ENCODE measurements around the gene MCM6. TPM values are rescaled to one million over a fixed set of nuclear protein-coding genes. Genes with fewer than 3 reads are reported as not detected.
"Not testable (repeated sequence)": the region's sequence is repeated elsewhere in the genome, so short reads cannot be mapped to it uniquely, and the experiment has no call there.

MCM6 gene
- polyA plus RNA-seq, 1 donor from 2014 or later = 8.2 TPM

- H3K27ac Mint-ChIP-seq = no peak overlapping the region
- no peak overlapping the region for H3K4me3 Mint-ChIP-seq
These were observed 56.1 kb downstream of the MCM6 start for GRCh38 chr2:135820003-135820618.

GRCh38 chr2:135818937-135819610 lies 57.2 kb downstream of the MCM6 start:
- no peak overlapping the region for H3K27ac Mint-ChIP-seq
- H3K27me3 Mint-ChIP-seq = peaks cover 4% of the 10 kb centered on the region
- H3K4me3 Mint-ChIP-seq = peak overlapping the region in 1 of 4 donors; percentile 45
- H3K4me1 Mint-ChIP-seq = peaks cover 0 to 2% (median 0%) of the 10 kb centered on the region in 3 donors
- peaks cover 6% of the 10 kb centered on the region for H3K36me3 Mint-ChIP-seq
- peaks cover 4 to 12% (median 11%) of the 10 kb centered on the region in 3 donors for H3K9me3 Mint-ChIP-seq

More at GRCh38 chr2:135820003-135820618, 56.1 kb downstream of the MCM6 start:
- peaks cover 4% of the 10 kb centered on the region for H3K27me3 Mint-ChIP-seq
- peaks cover 2 to 12% (median 9%) of the 10 kb centered on the region in 3 donors for H3K9me3 Mint-ChIP-seq
- H3K36me3 Mint-ChIP-seq = peaks cover 6% of the 10 kb centered on the region
- peaks cover 0 to 2% (median 0%) of the 10 kb centered on the region in 3 donors for H3K4me1 Mint-ChIP-seq

GRCh38 chr2:135817951-135818350 lies 58.3 kb downstream of the MCM6 start:
- H3K9me3 Mint-ChIP-seq = peaks cover 2 to 7% (median 7%) of the 10 kb centered on the region in 3 donors
- H3K27me3 Mint-ChIP-seq = peaks cover 4% of the 10 kb centered on the region
- no peak overlapping the region for H3K27ac Mint-ChIP-seq
- H3K36me3 Mint-ChIP-seq = peaks cover 1% of the 10 kb centered on the region
- H3K4me1 Mint-ChIP-seq = peaks cover 0 to 2% (median 0%) of the 10 kb centered on the region in 3 donors
- H3K4me3 Mint-ChIP-seq = no peak overlapping the region

DNA sequence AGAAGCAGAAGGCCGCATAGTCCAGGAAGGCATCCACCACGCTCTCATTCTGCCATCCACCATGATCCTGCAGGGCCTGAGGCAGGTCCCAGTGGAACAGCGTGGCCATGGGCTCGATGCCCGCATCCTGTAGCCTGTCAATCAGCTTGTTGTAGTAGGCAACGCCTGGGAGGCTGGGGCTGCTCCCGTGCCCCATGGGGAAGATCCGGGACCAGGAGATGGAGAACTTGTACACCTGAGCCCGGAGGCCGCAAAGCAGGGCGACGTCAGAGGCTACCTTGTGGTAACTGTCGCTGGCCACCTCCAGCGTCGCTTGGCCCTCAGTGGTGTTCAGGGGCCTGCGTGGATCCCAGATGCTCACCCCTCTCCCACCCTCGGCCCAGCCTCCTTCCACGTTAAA lies 58.8 kb downstream of the MCM6 start:
- peaks cover 2 to 5% (median 3%) of the 10 kb centered on the region in 3 donors for H3K9me3 Mint-ChIP-seq
- peaks cover 4% of the 10 kb centered on the region for H3K27me3 Mint-ChIP-seq
- no peak overlapping the region for H3K27ac Mint-ChIP-seq
- peaks cover 0 to 2% (median 0%) of the 10 kb centered on the region in 3 donors for H3K4me1 Mint-ChIP-seq
- peaks cover 1% of the 10 kb centered on the region for H3K36me3 Mint-ChIP-seq
- no peak overlapping the region for H3K4me3 Mint-ChIP-seq

DNA sequence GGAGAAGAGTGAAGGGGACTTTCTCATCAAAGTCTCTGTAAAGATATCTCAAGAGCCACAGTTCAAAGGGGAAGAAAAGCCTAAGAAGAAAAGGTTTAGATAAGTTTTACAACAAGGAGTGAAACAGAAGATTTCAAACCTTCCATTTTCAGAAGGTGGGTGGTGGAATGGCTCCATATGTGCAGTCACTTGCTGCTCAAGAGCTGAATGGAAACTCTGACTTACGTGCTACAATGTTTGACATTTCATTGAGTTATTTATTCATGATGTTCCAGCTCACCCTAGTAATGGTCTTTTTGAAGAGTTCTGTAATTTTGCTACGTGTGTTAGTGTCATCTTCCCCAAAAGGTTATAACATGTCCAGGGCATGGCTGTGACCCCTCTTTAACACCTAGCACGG lies 61.0 kb downstream of the MCM6 start:
- H3K27me3 Mint-ChIP-seq = peaks cover 4% of the 10 kb centered on the region
- peaks cover 0 to 5% (median 2%) of the 10 kb centered on the region in 3 donors for H3K9me3 Mint-ChIP-seq
- no peak overlapping the region for H3K27ac Mint-ChIP-seq
- H3K36me3 Mint-ChIP-seq = peaks cover 1% of the 10 kb centered on the region
- H3K4me3 Mint-ChIP-seq = no peak overlapping the region
- H3K4me1 Mint-ChIP-seq = peaks cover 0 to 2% (median 0%) of the 10 kb centered on the region in 3 donors

GRCh38 chr2:135812907-135813511 lies 63.2 kb downstream of the MCM6 start:
- no peak overlapping the region for H3K4me3 Mint-ChIP-seq
- H3K4me1 Mint-ChIP-seq = no peaks in the 10 kb centered on the region
- peak overlapping the region in 1 of 3 donors; percentile 20 for H3K27ac Mint-ChIP-seq
- peaks cover 1% of the 10 kb centered on the region for H3K27me3 Mint-ChIP-seq
- peaks cover 0 to 5% (median 2%) of the 10 kb centered on the region in 3 donors for H3K9me3 Mint-ChIP-seq
- H3K36me3 Mint-ChIP-seq = no peaks in the 10 kb centered on the region

GRCh38 chr2:135807874-135808273 lies 68.4 kb downstream of the MCM6 start:
- not testable (repeated sequence) for H3K4me3 Mint-ChIP-seq, H3K27ac Mint-ChIP-seq, H3K9me3 Mint-ChIP-seq, H3K27me3 Mint-ChIP-seq, H3K36me3 Mint-ChIP-seq, H3K4me1 Mint-ChIP-seq

DNA sequence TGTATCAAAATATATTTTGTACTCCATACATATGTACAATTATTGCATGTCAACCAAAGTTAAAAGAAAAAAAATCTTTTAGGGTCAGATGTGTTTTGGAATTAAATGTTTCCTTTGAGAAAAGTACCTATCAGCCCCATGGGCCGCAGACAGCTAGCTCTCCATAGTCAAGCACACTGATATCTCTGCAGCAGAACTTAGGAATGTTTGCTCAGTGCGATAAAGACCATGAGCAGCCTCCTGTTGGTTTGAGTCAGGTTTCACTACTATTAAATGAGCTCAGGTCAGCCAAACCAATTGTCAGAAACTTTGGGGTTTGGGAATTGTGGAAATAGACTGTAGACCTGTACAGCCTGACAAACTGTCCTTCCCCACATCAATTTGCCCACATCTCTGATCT lies 73.0 kb downstream of the MCM6 start:
- no peak overlapping the region for H3K27ac Mint-ChIP-seq
- H3K4me1 Mint-ChIP-seq = no peaks in the 10 kb centered on the region
- no peak overlapping the region for H3K4me3 Mint-ChIP-seq
- peaks cover 0 to 14% (median 5%) of the 10 kb centered on the region in 3 donors for H3K9me3 Mint-ChIP-seq
- H3K27me3 Mint-ChIP-seq = no peaks in the 10 kb centered on the region
- H3K36me3 Mint-ChIP-seq = no peaks in the 10 kb centered on the region

DNA sequence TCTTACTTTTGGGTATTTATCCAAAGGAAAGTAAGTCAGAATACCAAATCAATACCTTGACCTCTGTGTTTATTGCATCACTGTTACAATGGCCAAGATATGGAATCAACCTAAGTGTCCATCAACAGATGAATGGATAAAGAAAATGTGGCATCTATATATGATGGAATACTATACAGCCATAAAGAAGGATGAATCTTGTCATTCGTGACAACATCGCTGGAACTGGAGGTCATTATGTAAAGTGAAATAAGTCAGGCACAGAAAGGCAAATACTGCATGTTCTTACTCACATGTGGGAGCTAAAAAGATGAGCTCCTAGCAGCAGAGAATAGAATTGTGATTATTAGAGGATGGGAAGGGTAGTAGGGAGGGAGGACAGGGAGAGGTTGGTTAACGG lies 73.9 kb downstream of the MCM6 start:
- Mint-ChIP-seq H3K27me3 (no peaks in the 10 kb centered on the region), H3K9me3 (peaks cover 0 to 14% (median 5%) of the 10 kb centered on the region in 3 donors), H3K27ac (no peak overlapping the region), H3K36me3 (no peaks in the 10 kb centered on the region), H3K4me3 (no peak overlapping the region), H3K4me1 (peaks cover 0 to 7% (median 3%) of the 10 kb centered on the region in 3 donors)

DNA sequence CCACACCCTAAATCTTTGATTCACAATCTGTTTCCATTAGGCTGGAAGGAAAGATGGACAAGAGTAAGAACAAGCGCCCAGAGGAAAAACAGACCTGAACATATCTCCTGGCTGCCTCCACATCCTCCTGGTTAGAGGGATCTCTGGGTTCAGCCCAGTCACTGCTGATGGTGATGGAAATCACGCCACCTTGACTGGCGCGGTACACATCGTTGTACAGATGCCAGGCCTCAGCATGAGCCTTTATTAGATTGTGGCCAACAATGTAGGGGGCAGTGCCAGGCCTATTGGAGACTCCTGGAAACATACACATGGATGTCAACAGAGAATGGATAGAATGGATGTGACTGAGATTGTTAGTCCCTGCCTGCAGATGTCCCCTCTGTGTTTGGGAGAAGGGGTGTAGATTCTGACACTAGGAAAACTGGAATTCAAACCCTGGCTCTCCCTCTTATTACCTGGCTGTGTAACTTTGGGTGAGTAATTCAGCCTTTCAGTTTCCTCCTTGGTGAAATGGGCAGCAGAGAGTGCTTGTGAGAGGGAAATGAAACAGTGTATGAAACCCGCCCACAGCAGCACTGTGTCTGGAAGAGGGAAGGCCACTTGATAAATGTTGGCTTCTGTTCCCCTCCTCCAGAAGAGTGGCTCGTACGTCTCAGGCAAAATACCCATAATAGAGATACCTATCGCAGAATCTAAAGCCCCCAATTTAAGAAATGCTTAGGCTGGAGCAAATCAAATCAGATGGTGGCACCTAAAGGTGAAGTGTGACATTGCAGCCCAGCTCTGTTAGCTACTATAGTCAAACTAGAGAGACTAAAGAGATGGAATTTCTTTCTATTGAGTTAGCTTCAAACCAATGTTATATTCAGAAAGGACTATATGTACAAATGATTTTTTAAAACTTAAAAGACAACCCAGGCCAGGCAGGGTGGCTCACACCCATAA lies 75.5 kb downstream of the MCM6 start:
- H3K27me3 Mint-ChIP-seq = no peaks in the 10 kb centered on the region
- peaks cover 0 to 14% (median 5%) of the 10 kb centered on the region in 3 donors for H3K9me3 Mint-ChIP-seq
- H3K27ac Mint-ChIP-seq = no peak overlapping the region
- H3K4me1 Mint-ChIP-seq = peaks cover 0 to 7% (median 4%) of the 10 kb centered on the region in 3 donors
- H3K36me3 Mint-ChIP-seq = no peaks in the 10 kb centered on the region
- no peak overlapping the region for H3K4me3 Mint-ChIP-seq

DNA sequence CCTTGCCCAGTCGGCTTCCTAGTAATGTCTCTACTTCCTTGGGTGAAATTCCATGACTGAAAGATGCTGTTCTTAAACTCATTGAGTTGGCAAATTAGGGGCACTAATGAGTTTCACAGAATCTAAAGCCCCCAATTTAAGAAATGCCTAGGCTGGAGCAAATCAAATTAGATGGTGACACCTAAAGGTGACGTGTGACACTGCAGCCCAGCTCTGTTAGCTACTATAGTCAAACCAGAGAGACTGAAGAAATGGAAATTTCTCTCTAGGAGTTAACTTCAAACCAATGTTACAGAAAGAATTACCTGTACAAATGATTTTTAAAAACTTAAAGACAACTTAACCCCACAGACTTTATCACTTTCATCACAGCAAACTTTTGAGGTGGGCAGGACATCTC lies 76.5 kb downstream of the MCM6 start:
- Mint-ChIP-seq H3K27ac (no peak overlapping the region), H3K9me3 (peaks cover 0 to 14% (median 5%) of the 10 kb centered on the region in 3 donors), H3K4me3 (no peak overlapping the region), H3K36me3 (no peaks in the 10 kb centered on the region), H3K4me1 (peaks cover 4 to 11% (median 7%) of the 10 kb centered on the region in 3 donors), H3K27me3 (no peaks in the 10 kb centered on the region)

GRCh38 chr2:135798762-135799161 lies 77.5 kb downstream of the MCM6 start:
- no peak overlapping the region for H3K4me3 Mint-ChIP-seq
- H3K27ac Mint-ChIP-seq = no peak overlapping the region
- H3K9me3 Mint-ChIP-seq = peaks cover 0 to 14% (median 5%) of the 10 kb centered on the region in 3 donors
- H3K4me1 Mint-ChIP-seq = peaks cover 5 to 14% (median 10%) of the 10 kb centered on the region in 3 donors
- H3K27me3 Mint-ChIP-seq = no peaks in the 10 kb centered on the region
- H3K36me3 Mint-ChIP-seq = peaks cover 1% of the 10 kb centered on the region

- Mint-ChIP-seq H3K9me3 (peaks cover 0 to 14% (median 5%) of the 10 kb centered on the region in 3 donors), H3K27me3 (no peaks in the 10 kb centered on the region), H3K4me3 (peak overlapping the region in 1 of 4 donors; percentile 73), H3K27ac (no peak overlapping the region), H3K4me1 (peaks cover 8 to 14% (median 10%) of the 10 kb centered on the region in 3 donors), H3K36me3 (peaks cover 3% of the 10 kb centered on the region)
These were observed 78.0 kb downstream of the MCM6 start for GRCh38 chr2:135798275-135798705.

DNA sequence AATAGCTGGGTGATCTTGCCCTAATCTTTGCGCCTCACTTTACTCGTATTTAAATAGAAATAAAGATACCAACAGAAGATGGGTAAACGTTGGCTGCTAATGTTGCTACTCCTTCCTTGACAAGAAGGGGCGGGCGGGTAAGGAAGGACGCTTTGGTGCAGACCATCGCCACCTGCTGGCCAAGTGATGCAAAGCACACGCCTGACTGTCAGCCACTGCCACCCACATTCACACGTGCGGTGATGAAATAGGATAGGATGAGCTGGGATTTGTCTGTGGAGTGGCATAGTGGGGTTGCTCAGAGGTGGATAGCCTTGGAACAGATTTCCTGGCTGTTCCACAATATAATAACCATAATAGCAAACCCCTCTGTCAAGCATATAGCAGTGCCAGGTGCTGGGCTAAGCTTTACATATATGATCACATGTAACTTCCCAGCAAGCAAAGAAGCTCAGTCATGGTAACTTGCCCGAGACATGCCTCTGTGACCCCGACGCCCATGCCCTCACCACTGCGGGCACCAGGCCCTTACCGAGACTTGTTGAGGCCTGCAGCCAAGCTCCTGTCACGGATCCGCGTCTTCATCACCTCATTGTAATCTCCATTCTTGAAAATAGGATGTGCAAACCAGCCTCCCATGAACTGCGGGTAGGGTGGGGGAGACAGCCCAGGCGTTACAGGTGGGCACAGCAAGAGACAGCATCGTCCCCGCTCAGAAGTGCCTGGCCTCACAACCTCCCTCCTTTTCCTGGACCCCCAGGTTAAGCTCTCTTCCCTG lies 78.6 kb downstream of the MCM6 start:
- H3K27ac Mint-ChIP-seq = no peak overlapping the region
- H3K4me3 Mint-ChIP-seq = peak overlapping the region in 1 of 4 donors; percentile 73
- H3K27me3 Mint-ChIP-seq = no peaks in the 10 kb centered on the region
- peaks cover 0 to 14% (median 5%) of the 10 kb centered on the region in 3 donors for H3K9me3 Mint-ChIP-seq
- peaks cover 3% of the 10 kb centered on the region for H3K36me3 Mint-ChIP-seq
- H3K4me1 Mint-ChIP-seq = peaks cover 10 to 14% (median 13%) of the 10 kb centered on the region in 3 donors
